ENCODE results near the gene TAP2. TPM values are rescaled to one million over a fixed set of nuclear protein-coding genes. Genes with fewer than 3 reads are reported as not detected.

Gene TAP2
- polyA plus RNA-seq, 1 of the 3 experiments (the other 2 are of a cell fraction) = 19.9 TPM

DNA sequence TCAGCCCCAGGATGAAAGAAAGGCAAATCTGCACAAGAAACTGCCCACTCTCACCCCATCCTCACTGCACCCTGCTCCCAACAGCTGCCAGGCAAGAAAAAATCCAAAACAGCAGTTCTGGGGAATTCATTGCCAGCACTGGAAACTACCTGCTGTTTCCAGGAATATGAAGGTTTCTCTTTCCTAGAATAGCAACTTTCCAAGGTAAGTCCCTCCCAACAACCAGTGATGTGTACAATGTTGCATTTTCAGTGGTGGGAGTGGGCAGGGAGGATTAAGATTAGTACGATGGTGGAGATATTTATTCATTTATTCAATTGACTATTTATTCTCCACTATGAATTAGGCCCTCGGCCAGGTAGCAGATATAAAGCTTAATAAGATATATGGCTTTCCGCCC, 11.5 kb downstream of the TAP2 start:
- Histone ChIP-seq H3K9ac (no peak overlapping the region), H3K9me2 (no peaks in the 10 kb centered on the region), H3K4me2 (no peak overlapping the region), H3K27me3 (ENCODE audit: insufficient read depth) (no peaks in the 10 kb centered on the region; the same call in 1 of the 2 replicates), H3K79me2 (ENCODE audit: insufficient read depth) (no peaks in the 10 kb centered on the region), H3K36me3 (replicated peaks in 1 of 2; ENCODE audit: control insufficient read depth in 1 of 2, insufficient read depth in 2 of 2, low read length in 1 of 2) (peaks cover 4 to 14% of the 10 kb centered on the region in 2 experiments), H3F3A (replicated peaks; ENCODE audit: insufficient read depth) (no peaks in the 10 kb centered on the region), H3K27ac (ENCODE audit: low read depth in 2 of 2, low read length in 1 of 2) (no peak overlapping the region), H4K20me1 (ENCODE audit: insufficient read depth) (no peaks in the 10 kb centered on the region), H3K4me3 (ENCODE audit: low read depth in 2 of 2, low read length in 1 of 2) (no peak overlapping the region), H3K4me1 (ENCODE audit: control insufficient read depth in 1 of 2, insufficient read depth in 2 of 2, low read depth in 1 of 2, low read length in 1 of 2) (no peaks in the 10 kb centered on the region), H3K9me3 (no peaks in the 10 kb centered on the region), H2AFZ (ENCODE audit: low read depth) (no peak overlapping the region)
- no peak for DNase-seq
- TF ChIP-seq CHD2 (IDR thresholded peaks at IDR 0.05; ENCODE audit: low read length, partially characterized antibody) (no peak), GABPA (IDR thresholded peaks at IDR 0.05; ENCODE audit: low read depth) (no peak), RCOR1 (IDR thresholded peaks at IDR 0.05; ENCODE audit: low read length) (no peak), FOXJ3 (CRISPR knock-in tag; IDR thresholded peaks at IDR 0.05) (no peak), EP300 (IDR thresholded peaks at IDR 0.05; ENCODE audit: borderline replicate concordance in 1 of 2, low read depth in 1 of 2, low read length in 1 of 2) (no peak)
- POLR2A ChIA-PET = no interaction called here
- CTCF ChIA-PET = interaction anchor here (1.1 to 7.2 kb wide), 8 partner anchors 11 to 59 kb away, joined by 3 to 76 read pairs (median 4); partner anchors contain the start of genes PSMB9, TAP1 and TAP2
- 74% methylated on average over 3 of the region's 3 CpGs for WGBS (ENCODE audit: low lambda C conversion rate)

- no peaks in the 10 kb centered on the region for H3K9me3 ChIP-seq
- H3K9ac ChIP-seq = no peak overlapping the region
- TF ChIP-seq, protein P1, sequence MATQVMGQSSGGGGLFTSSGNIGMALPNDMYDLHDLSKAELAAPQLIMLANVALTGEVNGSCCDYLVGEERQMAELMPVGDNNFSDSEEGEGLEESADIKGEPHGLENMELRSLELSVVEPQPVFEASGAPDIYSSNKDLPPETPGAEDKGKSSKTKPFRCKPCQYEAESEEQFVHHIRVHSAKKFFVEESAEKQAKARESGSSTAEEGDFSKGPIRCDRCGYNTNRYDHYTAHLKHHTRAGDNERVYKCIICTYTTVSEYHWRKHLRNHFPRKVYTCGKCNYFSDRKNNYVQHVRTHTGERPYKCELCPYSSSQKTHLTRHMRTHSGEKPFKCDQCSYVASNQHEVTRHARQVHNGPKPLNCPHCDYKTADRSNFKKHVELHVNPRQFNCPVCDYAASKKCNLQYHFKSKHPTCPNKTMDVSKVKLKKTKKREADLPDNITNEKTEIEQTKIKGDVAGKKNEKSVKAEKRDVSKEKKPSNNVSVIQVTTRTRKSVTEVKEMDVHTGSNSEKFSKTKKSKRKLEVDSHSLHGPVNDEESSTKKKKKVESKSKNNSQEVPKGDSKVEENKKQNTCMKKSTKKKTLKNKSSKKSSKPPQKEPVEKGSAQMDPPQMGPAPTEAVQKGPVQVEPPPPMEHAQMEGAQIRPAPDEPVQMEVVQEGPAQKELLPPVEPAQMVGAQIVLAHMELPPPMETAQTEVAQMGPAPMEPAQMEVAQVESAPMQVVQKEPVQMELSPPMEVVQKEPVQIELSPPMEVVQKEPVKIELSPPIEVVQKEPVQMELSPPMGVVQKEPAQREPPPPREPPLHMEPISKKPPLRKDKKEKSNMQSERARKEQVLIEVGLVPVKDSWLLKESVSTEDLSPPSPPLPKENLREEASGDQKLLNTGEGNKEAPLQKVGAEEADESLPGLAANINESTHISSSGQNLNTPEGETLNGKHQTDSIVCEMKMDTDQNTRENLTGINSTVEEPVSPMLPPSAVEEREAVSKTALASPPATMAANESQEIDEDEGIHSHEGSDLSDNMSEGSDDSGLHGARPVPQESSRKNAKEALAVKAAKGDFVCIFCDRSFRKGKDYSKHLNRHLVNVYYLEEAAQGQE (IDR thresholded peaks at IDR 0.05; ENCODE audit: low read depth, low read length) = no peak
- TF ChIP-seq RAD21 (IDR thresholded peaks at IDR 0.05; ENCODE audit: low read length) (peak; percentile 61), SMC3 (IDR thresholded peaks at IDR 0.05; ENCODE audit: low read depth, low read length) (peak; percentile 35), JUND (IDR thresholded peaks at IDR 0.05) (no peak), GATA2 (CRISPR knock-in tag; IDR thresholded peaks at IDR 0.05) (no peak), USF1 (IDR thresholded peaks at IDR 0.05; ENCODE audit: borderline replicate concordance, low read depth) (no peak), TEAD4 (IDR thresholded peaks at IDR 0.05; ENCODE audit: borderline replicate concordance, insufficient read depth) (no peak), CTCF (IDR thresholded peaks at IDR 0.05) (peak; percentile 46), YY1 (IDR thresholded peaks at IDR 0.05; ENCODE audit: low read depth) (no peak), TCF12 (IDR thresholded peaks at IDR 0.05) (no peak)
- TF ChIP-seq, protein P2, sequence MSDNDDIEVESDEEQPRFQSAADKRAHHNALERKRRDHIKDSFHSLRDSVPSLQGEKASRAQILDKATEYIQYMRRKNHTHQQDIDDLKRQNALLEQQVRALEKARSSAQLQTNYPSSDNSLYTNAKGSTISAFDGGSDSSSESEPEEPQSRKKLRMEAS (IDR thresholded peaks at IDR 0.05; ENCODE audit: low read depth) = no peak
- TF ChIP-seq, protein P3, sequence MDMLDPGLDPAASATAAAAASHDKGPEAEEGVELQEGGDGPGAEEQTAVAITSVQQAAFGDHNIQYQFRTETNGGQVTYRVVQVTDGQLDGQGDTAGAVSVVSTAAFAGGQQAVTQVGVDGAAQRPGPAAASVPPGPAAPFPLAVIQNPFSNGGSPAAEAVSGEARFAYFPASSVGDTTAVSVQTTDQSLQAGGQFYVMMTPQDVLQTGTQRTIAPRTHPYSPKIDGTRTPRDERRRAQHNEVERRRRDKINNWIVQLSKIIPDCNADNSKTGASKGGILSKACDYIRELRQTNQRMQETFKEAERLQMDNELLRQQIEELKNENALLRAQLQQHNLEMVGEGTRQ (IDR thresholded peaks at IDR 0.05; ENCODE audit: borderline replicate concordance, low read depth, low read length) = no peak
- H3K4me1 ChIP-seq (ENCODE audit: control insufficient read depth in 1 of 2, insufficient read depth in 2 of 2, low read depth in 1 of 2, low read length in 1 of 2) = no peaks in the 10 kb centered on the region
- H3K27ac ChIP-seq (ENCODE audit: low read depth in 2 of 2, low read length in 1 of 2) = no peak overlapping the region
- no peaks in the 10 kb centered on the region; the same call in 1 of the 2 replicates for H3K27me3 ChIP-seq (ENCODE audit: insufficient read depth)
- ChIA-PET CTCF (interaction anchor here (1.3 to 7.2 kb wide), 8 partner anchors 12 to 44 kb away, joined by 3 to 76 read pairs (median 4); partner anchors contain the start of genes PSMB9, TAP1 and TAP2), POLR2A (interaction anchor here (0.6 kb wide), 1 partner anchor 1022 kb away, joined by 3 read pairs; no protein-coding TSS in a partner anchor)
- no peaks in the 10 kb centered on the region for H3K9me2 ChIP-seq
- 42% methylated on average over 2 of the region's 2 CpGs for WGBS (ENCODE audit: low lambda C conversion rate)
- DNase-seq = no peak
- no peak overlapping the region for H2AFZ ChIP-seq (ENCODE audit: low read depth)
- H3K4me3 ChIP-seq (ENCODE audit: low read depth in 2 of 2, low read length in 1 of 2) = no peak overlapping the region
- H3K36me3 ChIP-seq (replicated peaks in 1 of 2; ENCODE audit: control insufficient read depth in 1 of 2, insufficient read depth in 2 of 2, low read length in 1 of 2) = peaks cover 0 to 10% of the 10 kb centered on the region in 2 experiments
- no peaks in the 10 kb centered on the region for H3F3A ChIP-seq (replicated peaks; ENCODE audit: insufficient read depth)
- H3K4me2 ChIP-seq = no peak overlapping the region
- no peaks in the 10 kb centered on the region for H3K79me2 ChIP-seq (ENCODE audit: insufficient read depth)
- no peaks in the 10 kb centered on the region for H4K20me1 ChIP-seq (ENCODE audit: insufficient read depth)
Measured at GRCh38 chr6:32825966-32826365, 12.6 kb downstream of the TAP2 start.
